AG04450 (cell line): ENCODE results near the gene RP2. TPM values are rescaled to one million over a fixed set of nuclear protein-coding genes. Genes with fewer than 3 reads are reported as not detected.

Experiments used
- CTCF ChIA-PET: fragments of 300-600, 350-600 bp; formaldehyde crosslinking; extraction: SDS; loops from one replicate; lab custom pipeline; 2022; ENCODE audit warnings: antibody characterized with exemption, inconsistent platforms; lab: Charles Lee
- POLR2A ChIA-PET: fragments of 350-600 bp; formaldehyde crosslinking; extraction: SDS; loops from one replicate; lab custom pipeline; 2021; ENCODE audit warnings: antibody characterized with exemption, inconsistent platforms; lab: Yijun Ruan, JAX
- DNase-seq: peaks from one replicate; pipeline ENCODE4 v3.0.0-alpha.2; 2011; ENCODE audit warnings: low read depth, low spot score
- H3K27ac ChIP-seq: one replicate; pipeline ENCODE4 v1.5.1; 2012; ENCODE audit warnings: low read depth, low read length, control low read depth
- H3K27me3 ChIP-seq: one replicate; pipeline ENCODE4 v1.6.0; 2012; ENCODE audit warnings: low read length; ENCODE audit not compliant: control insufficient read depth, insufficient read depth
- H3K4me3 ChIP-seq: 2 replicates; pipeline ENCODE4 v1.5.1; 2011; ENCODE audit warnings: mild to moderate bottlenecking, low read depth, low read length, control low read depth
- H3K9me3 ChIP-seq: 2 replicates; pipeline ENCODE4 v1.5.1; 2012; ENCODE audit warnings: low read length; ENCODE audit not compliant: control insufficient read depth, insufficient read depth
- polyA plus RNA-seq: library from polyadenylated mRNA; depleted of rRNA; stranded (reverse); fragments of >200 nt; gene quantifications from 2 replicates; pipeline ENCODE4 v1.2.3, GENCODE V29; 2011
- TF ChIP-seq, protein P1 (sequence below): IDR thresholded peaks from 2 replicates; pipeline ENCODE4 v1.5.1; 2011; ENCODE audit warnings: low read depth, low read length, control low read depth, inconsistent platforms

Gene RP2
- polyA plus RNA-seq, 1 experiment = 16.6 TPM

GRCh38 chrX:46856483-46856882 lies 19.6 kb downstream of the RP2 start:
- no peak overlapping the region for H3K4me3 ChIP-seq
- ChIA-PET CTCF (no interaction called here), POLR2A (no interaction called here)
- H3K9me3 ChIP-seq = no peaks in the 10 kb centered on the region
- no peaks in the 10 kb centered on the region for H3K27me3 ChIP-seq
- no peak overlapping the region for H3K27ac ChIP-seq
- no peak for DNase-seq
- TF ChIP-seq, protein P1, sequence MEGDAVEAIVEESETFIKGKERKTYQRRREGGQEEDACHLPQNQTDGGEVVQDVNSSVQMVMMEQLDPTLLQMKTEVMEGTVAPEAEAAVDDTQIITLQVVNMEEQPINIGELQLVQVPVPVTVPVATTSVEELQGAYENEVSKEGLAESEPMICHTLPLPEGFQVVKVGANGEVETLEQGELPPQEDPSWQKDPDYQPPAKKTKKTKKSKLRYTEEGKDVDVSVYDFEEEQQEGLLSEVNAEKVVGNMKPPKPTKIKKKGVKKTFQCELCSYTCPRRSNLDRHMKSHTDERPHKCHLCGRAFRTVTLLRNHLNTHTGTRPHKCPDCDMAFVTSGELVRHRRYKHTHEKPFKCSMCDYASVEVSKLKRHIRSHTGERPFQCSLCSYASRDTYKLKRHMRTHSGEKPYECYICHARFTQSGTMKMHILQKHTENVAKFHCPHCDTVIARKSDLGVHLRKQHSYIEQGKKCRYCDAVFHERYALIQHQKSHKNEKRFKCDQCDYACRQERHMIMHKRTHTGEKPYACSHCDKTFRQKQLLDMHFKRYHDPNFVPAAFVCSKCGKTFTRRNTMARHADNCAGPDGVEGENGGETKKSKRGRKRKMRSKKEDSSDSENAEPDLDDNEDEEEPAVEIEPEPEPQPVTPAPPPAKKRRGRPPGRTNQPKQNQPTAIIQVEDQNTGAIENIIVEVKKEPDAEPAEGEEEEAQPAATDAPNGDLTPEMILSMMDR = no peak

GRCh38 chrX:46860557-46860956 lies 23.7 kb downstream of the RP2 start:
- ChIA-PET POLR2A (no interaction called here), CTCF (no interaction called here)
- no peaks in the 10 kb centered on the region for H3K27me3 ChIP-seq
- H3K27ac ChIP-seq = no peak overlapping the region
- H3K4me3 ChIP-seq = no peak overlapping the region
- no peaks in the 10 kb centered on the region for H3K9me3 ChIP-seq
- TF ChIP-seq, protein P1 = no peak
- DNase-seq = no peak

DNA sequence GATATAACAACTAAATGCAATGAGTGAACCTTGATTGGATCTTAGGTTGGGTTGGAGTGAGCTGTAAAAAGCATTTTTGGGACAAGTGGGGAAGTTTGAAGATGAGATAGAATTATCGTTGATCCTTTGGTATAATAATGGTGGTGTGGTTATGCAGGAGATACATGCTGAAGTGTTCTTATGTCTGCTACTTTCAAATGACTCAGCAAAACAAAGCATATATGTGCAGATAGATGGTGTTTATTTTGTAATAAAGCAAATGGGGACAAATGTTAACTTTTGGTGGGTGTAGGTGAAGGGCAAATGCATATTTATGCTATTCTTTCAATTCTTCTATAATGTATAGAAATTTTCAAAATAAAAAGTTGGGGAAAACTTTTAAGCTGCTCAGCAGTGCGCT lies 26.2 kb downstream of the RP2 start:
- ChIA-PET CTCF (no interaction called here), POLR2A (no interaction called here)
- H3K4me3 ChIP-seq = no peak overlapping the region
- DNase-seq = no peak
- TF ChIP-seq, protein P1 = no peak
- no peaks in the 10 kb centered on the region for H3K27me3 ChIP-seq
- no peaks in the 10 kb centered on the region for H3K9me3 ChIP-seq
- H3K27ac ChIP-seq = no peak overlapping the region

- Histone ChIP-seq H3K27me3 (no peaks in the 10 kb centered on the region), H3K27ac (no peak overlapping the region), H3K9me3 (no peaks in the 10 kb centered on the region), H3K4me3 (no peak overlapping the region)
- POLR2A ChIA-PET = no interaction called here
- TF ChIP-seq, protein P1 = no peak
- CTCF ChIA-PET = no interaction called here
- DNase-seq = no peak
Measured at GRCh38 chrX:46864606-46865005, 27.8 kb downstream of the RP2 start.

DNA sequence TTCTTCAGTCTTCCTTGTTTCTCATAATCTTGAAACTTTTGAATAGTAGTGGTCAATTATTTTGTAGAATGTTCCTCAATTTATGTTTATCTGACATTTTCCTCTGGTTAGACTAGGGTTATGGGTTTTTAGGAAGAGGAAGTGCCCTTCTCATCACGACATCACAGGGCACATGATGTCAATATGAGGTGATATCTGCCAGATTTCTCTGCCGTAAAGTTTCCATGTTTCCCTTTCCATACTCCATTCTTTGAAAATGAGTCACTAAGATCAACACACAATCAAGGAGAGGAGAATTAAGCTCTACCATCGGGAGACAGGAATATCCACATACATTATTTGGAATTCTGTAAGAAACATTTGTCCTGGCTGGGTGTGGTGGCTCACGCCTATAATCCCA lies 28.4 kb downstream of the RP2 start:
- no peaks in the 10 kb centered on the region for H3K27me3 ChIP-seq
- peak; percentile 18 for DNase-seq
- POLR2A ChIA-PET = no interaction called here
- H3K27ac ChIP-seq = no peak overlapping the region
- no peaks in the 10 kb centered on the region for H3K9me3 ChIP-seq
- H3K4me3 ChIP-seq = no peak overlapping the region
- CTCF ChIA-PET = no interaction called here
- TF ChIP-seq, protein P1 = no peak
